GM23338 (cell line): ENCODE measurements around the gene BNC1. TPM values are rescaled to one million over a fixed set of nuclear protein-coding genes. Genes with fewer than 3 reads are reported as not detected.

Experiments used
- ATAC-seq: fragments of 200-7000 bp; cut with Tn5 transposase; 3 replicates; pipeline ENCODE4 v1.9.1; 2020
- DNase-seq: peaks from one replicate; pipeline ENCODE4 v3.0.0-alpha.2; 2015; ENCODE audit warnings: low spot score
- H2AFZ ChIP-seq: fragments of 200-600 bp; sonication (generic); 2 replicates; pipeline ENCODE4 v1.8.0; 2016; ENCODE audit warnings: antibody characterized with exemption, mild to moderate bottlenecking, moderate library complexity
- H3F3A ChIP-seq: fragments of 200-600 bp; sonication (generic); replicated peaks from 2 replicates; pipeline ENCODE4 v1.8.0; 2017; ENCODE audit warnings: antibody characterized with exemption, mixed run types, low read depth
- H3K27ac ChIP-seq: fragments of 200-600 bp; sonication (generic); 2 replicates; pipeline ENCODE4 v1.6.1; 2016; ENCODE audit warnings: low read depth
- H3K27me3 ChIP-seq: fragments of 200-600 bp; sonication (generic); 2 replicates; pipeline ENCODE4 v1.8.0; 2016; ENCODE audit warnings: mild to moderate bottlenecking, mixed run types, moderate library complexity; ENCODE audit not compliant: insufficient read depth
- H3K36me3 ChIP-seq: fragments of 200-600 bp; sonication (generic); 2 replicates; pipeline ENCODE4 v1.8.0; 2016; ENCODE audit warnings: mild to moderate bottlenecking; ENCODE audit not compliant: insufficient read depth
- H3K4me1 ChIP-seq: fragments of 200-600 bp; sonication (generic); 2 replicates; pipeline ENCODE4 v1.8.0; 2016; ENCODE audit warnings: mild to moderate bottlenecking, moderate library complexity; ENCODE audit not compliant: insufficient read depth
- H3K4me2 ChIP-seq: fragments of 200-600 bp; sonication (generic); 2 replicates; pipeline ENCODE4 v1.7.1; 2017; ENCODE audit warnings: mixed run types
- H3K4me3 ChIP-seq: fragments of 200-600 bp; sonication (generic); 2 replicates; pipeline ENCODE4 v1.6.1; 2016; ENCODE audit warnings: mixed run types
- H3K79me2 ChIP-seq: fragments of 200-600 bp; sonication (generic); replicated peaks from 2 replicates; pipeline ENCODE4 v1.8.0; 2017; ENCODE audit warnings: mild to moderate bottlenecking; ENCODE audit not compliant: insufficient read depth
- H3K9me2 ChIP-seq: fragments of 200-600 bp; sonication (generic); 2 replicates; pipeline ENCODE4 v1.8.0; 2017; ENCODE audit not compliant: insufficient read depth
- H4K20me1 ChIP-seq: fragments of 200-600 bp; sonication (generic); replicated peaks from 2 replicates; pipeline ENCODE4 v1.8.0; 2017; ENCODE audit warnings: mild to moderate bottlenecking; ENCODE audit not compliant: insufficient read depth
- H3K27ac Mint-ChIP-seq: 2 replicates; pipeline ENCODE4 v1.8.0; 2020; ENCODE audit warnings: inconsistent platforms, mild to moderate bottlenecking, moderate library complexity, mixed read lengths
- H3K27me3 Mint-ChIP-seq: 3 replicates; pipeline ENCODE4 v1.8.0; 2022; ENCODE audit warnings: low read depth, mild to moderate bottlenecking, moderate library complexity, mixed read lengths, inconsistent platforms; ENCODE audit not compliant: insufficient read depth, poor library complexity
- H3K36me3 Mint-ChIP-seq: 3 replicates; pipeline ENCODE4 v1.8.0; 2021; ENCODE audit warnings: low read depth, mild to moderate bottlenecking, inconsistent platforms, moderate library complexity, mixed read lengths
- H3K4me1 Mint-ChIP-seq: 3 replicates; pipeline ENCODE4 v1.8.0; 2020; ENCODE audit warnings: mild to moderate bottlenecking, inconsistent platforms, mixed read lengths
- H3K4me3 Mint-ChIP-seq: 3 replicates; pipeline ENCODE4 v1.8.0; 2021; ENCODE audit warnings: moderate library complexity, mild to moderate bottlenecking, inconsistent platforms, mixed read lengths
- H3K9me3 Mint-ChIP-seq: 3 replicates; pipeline ENCODE4 v1.8.0; 2020; ENCODE audit warnings: moderate library complexity, mild to moderate bottlenecking, inconsistent platforms, mixed read lengths
- CREB1 ChIP-seq: fragments of 250-450 bp; sonication (Bioruptor Pico); IDR thresholded peaks from 2 replicates; pipeline ENCODE4 v1.5.0; 2020; ENCODE audit warnings: low read depth, mild to moderate bottlenecking, moderate library complexity
- ETS1 ChIP-seq: IDR thresholded peaks from 2 replicates; pipeline ENCODE4 v1.6.1; 2016; ENCODE audit warnings: antibody characterized with exemption
- EZH2 ChIP-seq: fragments of 200-600 bp; sonication (generic); IDR thresholded peaks from one replicate; pipeline ENCODE4 v1.8.0; 2017; ENCODE audit warnings: antibody characterized with exemption, mild to moderate bottlenecking, low read depth; ENCODE audit not compliant: unreplicated experiment
- EZH2phosphoT487 ChIP-seq: fragments of 200-600 bp; sonication (generic); IDR thresholded peaks from one replicate; pipeline ENCODE4 v1.8.1; 2018; ENCODE audit warnings: antibody characterized with exemption; ENCODE audit not compliant: unreplicated experiment
- JUNB ChIP-seq: IDR thresholded peaks from one replicate; pipeline ENCODE4 v1.6.1; 2016; ENCODE audit warnings: antibody characterized with exemption; ENCODE audit not compliant: unreplicated experiment
- NANOG ChIP-seq: IDR thresholded peaks from 2 replicates; pipeline ENCODE4 v1.6.1; 2016; ENCODE audit warnings: antibody characterized with exemption, borderline replicate concordance
- POLR2AphosphoS5 ChIP-seq: IDR thresholded peaks from 2 replicates; pipeline ENCODE4 v1.6.1; 2016; ENCODE audit warnings: antibody characterized with exemption, low read depth
- REST ChIP-seq: IDR thresholded peaks from one replicate; pipeline ENCODE4 v1.6.1; 2018; ENCODE audit warnings: antibody characterized with exemption; ENCODE audit not compliant: unreplicated experiment
- STAT1 ChIP-seq: IDR thresholded peaks from one replicate; pipeline ENCODE4 v1.6.1; 2016; ENCODE audit warnings: antibody characterized with exemption; ENCODE audit not compliant: unreplicated experiment
- ZNF114 ChIP-seq: fragments of 250-450 bp; sonication (Bioruptor Pico); IDR thresholded peaks from 2 replicates; pipeline ENCODE4 v1.5.0; 2020; ENCODE audit warnings: mild to moderate bottlenecking, moderate library complexity
- ZNF331 ChIP-seq: fragments of 250-450 bp; sonication (Bioruptor Pico); IDR thresholded peaks from 2 replicates; pipeline ENCODE4 v1.5.0; 2020; ENCODE audit warnings: low read depth, mild to moderate bottlenecking, moderate library complexity
- ZNF462 ChIP-seq: fragments of 250-450 bp; sonication (Bioruptor Pico); IDR thresholded peaks from 2 replicates; pipeline ENCODE4 v1.5.0; 2020; ENCODE audit warnings: mild to moderate bottlenecking, moderate library complexity
- polyA plus RNA-seq: library from polyadenylated mRNA; unstranded; fragments of >200 nt; fragmentation: Nextera tagmentation; extraction: Ambion mirVana; gene quantifications from 2 replicates; pipeline ENCODE4 v1.2.1, GENCODE V29; 2016
- total RNA-seq: library from RNA; depleted of rRNA; stranded (reverse); fragments of >200 nt; shearing (Covaris generic); gene quantifications from 2 replicates; pipeline ENCODE4 v1.2.3, GENCODE V29; 2014
- TF ChIP-seq, protein P1 (sequence below), 2 experiments: fragments of 200-600 bp in 1 of 2; sonication (generic) in 1 of 2; conservative IDR thresholded peaks; 2 replicates each; pipeline versions ENCODE4 v1.5.1 to v1.6.1; 2016 to 2017; ENCODE audit warnings: antibody characterized with exemption in 2 of 2, low read depth in 2 of 2, mild to moderate bottlenecking in 2 of 2, moderate library complexity in 1 of 2

BNC1 gene
- total and polyA plus RNA-seq, 2 experiments from 2014 or later: 0.26 to 1.1 TPM

- H3K4me2 ChIP-seq: no peak overlapping the region
- peaks cover 26% of the 10 kb centered on the region for H3K9me2 ChIP-seq
- ATAC-seq: no peak
- peaks cover 10% of the 10 kb centered on the region for H3K4me1 Mint-ChIP-seq
- no peaks in the 10 kb centered on the region for H3K27me3 ChIP-seq
- peaks cover 6% of the 10 kb centered on the region for H3K4me1 ChIP-seq
- H3K27ac ChIP-seq: no peak overlapping the region
- no peak overlapping the region for H3K4me3 Mint-ChIP-seq
- no peak for DNase-seq
- H3K79me2 ChIP-seq: no peaks in the 10 kb centered on the region
- H3K36me3 Mint-ChIP-seq: no peaks in the 10 kb centered on the region
- H3K9me3 Mint-ChIP-seq: peaks cover 3% of the 10 kb centered on the region; the same call in 1 of the 3 replicates
- H3K27ac Mint-ChIP-seq: no peak overlapping the region
- H3K4me3 ChIP-seq: no peak overlapping the region
- TF ChIP-seq ZNF114 (CRISPR knock-in tag): no peak
- no peak for TF ChIP-seq REST
- TF ChIP-seq NANOG: no peak
- TF ChIP-seq JUNB: no peak
- TF ChIP-seq EZH2phosphoT487: no peak
- no peak for TF ChIP-seq ZNF462 (CRISPR knock-in tag)
- TF ChIP-seq, protein P1, sequence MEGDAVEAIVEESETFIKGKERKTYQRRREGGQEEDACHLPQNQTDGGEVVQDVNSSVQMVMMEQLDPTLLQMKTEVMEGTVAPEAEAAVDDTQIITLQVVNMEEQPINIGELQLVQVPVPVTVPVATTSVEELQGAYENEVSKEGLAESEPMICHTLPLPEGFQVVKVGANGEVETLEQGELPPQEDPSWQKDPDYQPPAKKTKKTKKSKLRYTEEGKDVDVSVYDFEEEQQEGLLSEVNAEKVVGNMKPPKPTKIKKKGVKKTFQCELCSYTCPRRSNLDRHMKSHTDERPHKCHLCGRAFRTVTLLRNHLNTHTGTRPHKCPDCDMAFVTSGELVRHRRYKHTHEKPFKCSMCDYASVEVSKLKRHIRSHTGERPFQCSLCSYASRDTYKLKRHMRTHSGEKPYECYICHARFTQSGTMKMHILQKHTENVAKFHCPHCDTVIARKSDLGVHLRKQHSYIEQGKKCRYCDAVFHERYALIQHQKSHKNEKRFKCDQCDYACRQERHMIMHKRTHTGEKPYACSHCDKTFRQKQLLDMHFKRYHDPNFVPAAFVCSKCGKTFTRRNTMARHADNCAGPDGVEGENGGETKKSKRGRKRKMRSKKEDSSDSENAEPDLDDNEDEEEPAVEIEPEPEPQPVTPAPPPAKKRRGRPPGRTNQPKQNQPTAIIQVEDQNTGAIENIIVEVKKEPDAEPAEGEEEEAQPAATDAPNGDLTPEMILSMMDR (conservative IDR thresholded peaks at IDR 0.05; ENCODE audit: low read depth in 2 of 2): no peak
- no peak for TF ChIP-seq CREB1
- no peak for TF ChIP-seq STAT1
- no peak for TF ChIP-seq EZH2
- no peak for TF ChIP-seq POLR2AphosphoS5
- no peak for TF ChIP-seq ZNF331 (CRISPR knock-in tag)
- TF ChIP-seq ETS1: no peak
- no peaks in the 10 kb centered on the region for H3K36me3 ChIP-seq
- peaks cover 4% of the 10 kb centered on the region for H3K27me3 Mint-ChIP-seq
- H3F3A ChIP-seq: no peaks in the 10 kb centered on the region
- no peaks in the 10 kb centered on the region for H4K20me1 ChIP-seq
- no peak overlapping the region; the same call in 1 of the 2 replicates for H2AFZ ChIP-seq
Measured at GRCh38 chr15:83318036-83318435, 33.6 kb upstream of the BNC1 start.
